ENCODE data around the gene LSAMP. TPM values are rescaled to one million over a fixed set of nuclear protein-coding genes. Genes with fewer than 3 reads are reported as not detected.

Gene LSAMP
- total RNA-seq, 1 donor from 2014 or later: 18.0 TPM

GRCh38 chr3:116300226-116300625 is 145.1 kb downstream of the LSAMP start:
- DNase-seq (ENCODE audit: low spot score): peak; percentile 12
- no peaks in the 10 kb centered on the region for H3K79me2 ChIP-seq (ENCODE audit: low read depth)
- H3K4me1 ChIP-seq: peaks cover 16% of the 10 kb centered on the region
- H4K20me1 ChIP-seq (ENCODE audit: low read depth): no peaks in the 10 kb centered on the region
- H3K27me3 ChIP-seq: no peaks in the 10 kb centered on the region
- no peaks in the 10 kb centered on the region for H3F3A ChIP-seq (ENCODE audit: low read depth)
- no peak overlapping the region for H3K27ac ChIP-seq
- Mint-ChIP-seq H3K4me1 (peaks cover 26% of the 10 kb centered on the region), H3K27me3 (ENCODE audit: insufficient read depth, low read depth) (peaks cover 2% of the 10 kb centered on the region), H3K4me3 (no peak overlapping the region), H3K27ac (no peak overlapping the region), H3K9me3 (no peaks in the 10 kb centered on the region), H3K36me3 (no peaks in the 10 kb centered on the region)
- H3K36me3 ChIP-seq: no peaks in the 10 kb centered on the region
- H3K4me3 ChIP-seq: no peak overlapping the region
- H2AFZ ChIP-seq (replicated peaks): no peak overlapping the region
- H3K4me2 ChIP-seq: peak overlapping the region; percentile 15
- H3K9ac ChIP-seq: no peak overlapping the region
- no peaks in the 10 kb centered on the region for H3K9me3 ChIP-seq (ENCODE audit: low read depth)
- TF ChIP-seq CTCF (IDR thresholded peaks at IDR 0.05) (no peak), EZH2 (IDR thresholded peaks at IDR 0.05) (no peak), EZH2phosphoT487 (IDR thresholded peaks at IDR 0.05) (no peak)

GRCh38 chr3:116299646-116300081 is 145.6 kb downstream of the LSAMP start:
- DNase-seq (ENCODE audit: low spot score): no peak
- Histone ChIP-seq H3K9me3 (ENCODE audit: low read depth) (no peaks in the 10 kb centered on the region), H2AFZ (replicated peaks) (no peak overlapping the region), H3F3A (ENCODE audit: low read depth) (no peaks in the 10 kb centered on the region), H3K4me1 (peaks cover 16% of the 10 kb centered on the region), H3K36me3 (no peaks in the 10 kb centered on the region), H3K27ac (no peak overlapping the region), H4K20me1 (ENCODE audit: low read depth) (no peaks in the 10 kb centered on the region), H3K27me3 (no peaks in the 10 kb centered on the region), H3K4me2 (no peak overlapping the region), H3K4me3 (no peak overlapping the region), H3K9ac (no peak overlapping the region), H3K79me2 (ENCODE audit: low read depth) (no peaks in the 10 kb centered on the region)
- Mint-ChIP-seq H3K4me1 (peaks cover 26% of the 10 kb centered on the region), H3K27me3 (ENCODE audit: insufficient read depth, low read depth) (peaks cover under 1% of the 10 kb centered on the region), H3K36me3 (no peaks in the 10 kb centered on the region), H3K4me3 (no peak overlapping the region), H3K9me3 (no peaks in the 10 kb centered on the region), H3K27ac (no peak overlapping the region)
- no peak for TF ChIP-seq EZH2 (IDR thresholded peaks at IDR 0.05)
- TF ChIP-seq CTCF (IDR thresholded peaks at IDR 0.05): no peak
- TF ChIP-seq EZH2phosphoT487 (IDR thresholded peaks at IDR 0.05): no peak

GRCh38 chr3:116298151-116298550 is 147.1 kb downstream of the LSAMP start:
- no peak overlapping the region for H3K27ac Mint-ChIP-seq
- Histone ChIP-seq H3K79me2 (ENCODE audit: low read depth) (no peaks in the 10 kb centered on the region), H4K20me1 (ENCODE audit: low read depth) (no peaks in the 10 kb centered on the region), H3K27ac (no peak overlapping the region), H3K4me3 (no peak overlapping the region), H3K9me3 (ENCODE audit: low read depth) (no peaks in the 10 kb centered on the region), H3K27me3 (no peaks in the 10 kb centered on the region), H3K9ac (no peak overlapping the region), H3K4me1 (peaks cover 16% of the 10 kb centered on the region), H3F3A (ENCODE audit: low read depth) (no peaks in the 10 kb centered on the region), H3K36me3 (no peaks in the 10 kb centered on the region), H3K4me2 (no peak overlapping the region), H2AFZ (replicated peaks) (no peak overlapping the region)
- H3K9me3 Mint-ChIP-seq: no peaks in the 10 kb centered on the region
- no peaks in the 10 kb centered on the region for H3K36me3 Mint-ChIP-seq
- peaks cover 26% of the 10 kb centered on the region for H3K4me1 Mint-ChIP-seq
- no peak overlapping the region for H3K4me3 Mint-ChIP-seq
- H3K27me3 Mint-ChIP-seq (ENCODE audit: insufficient read depth, low read depth): no peaks in the 10 kb centered on the region
- TF ChIP-seq EZH2 (IDR thresholded peaks at IDR 0.05): no peak
- TF ChIP-seq EZH2phosphoT487 (IDR thresholded peaks at IDR 0.05): no peak
- TF ChIP-seq CTCF (IDR thresholded peaks at IDR 0.05): no peak
- no peak for DNase-seq (ENCODE audit: low spot score)

All from neural progenitor cell (in vitro differentiated cells).